ENCODE data around the gene ATXN7L2. TPM values are rescaled to one million over a fixed set of nuclear protein-coding genes. Genes with fewer than 3 reads are reported as not detected.
A peak's percentile ranks its signal among the peaks of the same experiment; 100 is the strongest.

Gene ATXN7L2
- total RNA-seq, 1 donor from 2014 or later = 3.2 TPM

- no peak for DNase-seq (ENCODE audit: low spot score)
- H3K4me3 Mint-ChIP-seq (ENCODE audit: unreplicated experiment) = peak overlapping the region; percentile 31
- H3K4me1 Mint-ChIP-seq (ENCODE audit: unreplicated experiment) = peaks cover 20% of the 10 kb centered on the region
- H3K27ac Mint-ChIP-seq (ENCODE audit: unreplicated experiment) = peak overlapping the region; percentile 71
- TF ChIP-seq CTCF (IDR thresholded peaks at IDR 0.05; ENCODE audit: unreplicated experiment) = no peak
- no peaks in the 10 kb centered on the region for H3K9me3 Mint-ChIP-seq (ENCODE audit: unreplicated experiment)
- no peaks in the 10 kb centered on the region for H3K36me3 Mint-ChIP-seq (ENCODE audit: low read depth, unreplicated experiment)
- H3K27me3 Mint-ChIP-seq (ENCODE audit: unreplicated experiment) = peaks cover 6% of the 10 kb centered on the region
Measured at GRCh38 chr1:109527846-109528695, 44.4 kb downstream of the ATXN7L2 start.

- H3K4me3 Mint-ChIP-seq (ENCODE audit: unreplicated experiment) = no peak overlapping the region
- no peak for TF ChIP-seq CTCF (IDR thresholded peaks at IDR 0.05; ENCODE audit: unreplicated experiment)
- H3K27ac Mint-ChIP-seq (ENCODE audit: unreplicated experiment) = no peak overlapping the region
- H3K36me3 Mint-ChIP-seq (ENCODE audit: low read depth, unreplicated experiment) = no peaks in the 10 kb centered on the region
- peaks cover 20% of the 10 kb centered on the region for H3K4me1 Mint-ChIP-seq (ENCODE audit: unreplicated experiment)
- no peaks in the 10 kb centered on the region for H3K9me3 Mint-ChIP-seq (ENCODE audit: unreplicated experiment)
- H3K27me3 Mint-ChIP-seq (ENCODE audit: unreplicated experiment) = peaks cover 6% of the 10 kb centered on the region
- DNase-seq (ENCODE audit: low spot score) = no peak
Measured at GRCh38 chr1:109528712-109529111, 45.0 kb downstream of the ATXN7L2 start.

DNA sequence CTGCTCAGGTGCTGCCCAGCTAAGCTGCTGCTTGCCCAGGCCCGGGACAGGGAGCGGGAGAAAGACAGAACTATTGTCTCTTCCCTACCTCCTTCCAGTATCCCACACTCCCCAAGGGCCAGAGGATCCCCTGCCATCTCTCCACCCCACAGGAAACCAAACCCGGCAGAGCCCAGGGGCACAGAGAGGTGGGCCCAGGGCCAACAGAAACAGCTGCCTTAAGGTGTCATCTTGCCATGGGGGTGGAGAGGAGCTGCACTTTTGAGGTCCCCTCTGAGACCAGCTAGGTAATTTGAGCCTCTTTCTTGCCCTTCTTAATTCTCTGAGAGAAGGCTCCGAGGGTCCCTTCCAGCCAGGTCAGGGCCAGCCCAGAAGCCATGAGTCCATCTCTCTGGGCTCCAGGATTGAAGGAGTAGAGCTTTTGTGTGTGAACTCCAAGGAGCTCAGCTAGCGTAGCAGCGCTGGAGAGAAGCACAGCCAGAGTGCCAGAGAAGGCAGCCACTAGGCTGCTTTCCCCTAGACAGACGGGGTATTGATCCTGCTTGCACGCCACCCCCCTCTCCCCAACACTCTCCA is 46.3 kb downstream of the ATXN7L2 start:
- no peak for TF ChIP-seq CTCF (IDR thresholded peaks at IDR 0.05; ENCODE audit: unreplicated experiment)
- H3K9me3 Mint-ChIP-seq (ENCODE audit: unreplicated experiment) = no peaks in the 10 kb centered on the region
- no peak overlapping the region for H3K27ac Mint-ChIP-seq (ENCODE audit: unreplicated experiment)
- no peaks in the 10 kb centered on the region for H3K36me3 Mint-ChIP-seq (ENCODE audit: low read depth, unreplicated experiment)
- peaks cover 20% of the 10 kb centered on the region for H3K4me1 Mint-ChIP-seq (ENCODE audit: unreplicated experiment)
- H3K27me3 Mint-ChIP-seq (ENCODE audit: unreplicated experiment) = peaks cover 6% of the 10 kb centered on the region
- H3K4me3 Mint-ChIP-seq (ENCODE audit: unreplicated experiment) = no peak overlapping the region
- no peak for DNase-seq (ENCODE audit: low spot score)

- no peak overlapping the region for H3K27ac Mint-ChIP-seq (ENCODE audit: unreplicated experiment)
- TF ChIP-seq CTCF (IDR thresholded peaks at IDR 0.05; ENCODE audit: unreplicated experiment) = no peak
Measured at GRCh38 chr1:109530457-109531087, 46.9 kb downstream of the ATXN7L2 start.

More at GRCh38 chr1:109530457-109531087, 46.9 kb downstream of the ATXN7L2 start:
- Mint-ChIP-seq H3K36me3 (ENCODE audit: low read depth, unreplicated experiment) (no peaks in the 10 kb centered on the region), H3K27me3 (ENCODE audit: unreplicated experiment) (peaks cover 9% of the 10 kb centered on the region), H3K9me3 (ENCODE audit: unreplicated experiment) (no peaks in the 10 kb centered on the region), H3K4me3 (ENCODE audit: unreplicated experiment) (no peak overlapping the region), H3K4me1 (ENCODE audit: unreplicated experiment) (peaks cover 20% of the 10 kb centered on the region)
- no peak for DNase-seq (ENCODE audit: low spot score)
